GM19452 (cell line): Measurements from ENCODE around the gene MED16.
"Not testable (repeated sequence)": the region's sequence is repeated elsewhere in the genome, so short reads cannot be mapped to it uniquely, and the experiment has no call there.

Experiments used
- ATAC-seq: cut with Tn5 transposase; IDR thresholded peaks from one replicate; pipeline ENCODE4 v1.9.1; 2021; ENCODE audit not compliant: unreplicated experiment

Gene MED16

GRCh38 chr19:840519-841206, 52.3 kb downstream of the MED16 start, which contains the start of gene PRTN3:
PRTN3 (plus strand) TSS chr19:840999; CDS start chr19:841009, 10 bp downstream.
- no peak for ATAC-seq

DNA sequence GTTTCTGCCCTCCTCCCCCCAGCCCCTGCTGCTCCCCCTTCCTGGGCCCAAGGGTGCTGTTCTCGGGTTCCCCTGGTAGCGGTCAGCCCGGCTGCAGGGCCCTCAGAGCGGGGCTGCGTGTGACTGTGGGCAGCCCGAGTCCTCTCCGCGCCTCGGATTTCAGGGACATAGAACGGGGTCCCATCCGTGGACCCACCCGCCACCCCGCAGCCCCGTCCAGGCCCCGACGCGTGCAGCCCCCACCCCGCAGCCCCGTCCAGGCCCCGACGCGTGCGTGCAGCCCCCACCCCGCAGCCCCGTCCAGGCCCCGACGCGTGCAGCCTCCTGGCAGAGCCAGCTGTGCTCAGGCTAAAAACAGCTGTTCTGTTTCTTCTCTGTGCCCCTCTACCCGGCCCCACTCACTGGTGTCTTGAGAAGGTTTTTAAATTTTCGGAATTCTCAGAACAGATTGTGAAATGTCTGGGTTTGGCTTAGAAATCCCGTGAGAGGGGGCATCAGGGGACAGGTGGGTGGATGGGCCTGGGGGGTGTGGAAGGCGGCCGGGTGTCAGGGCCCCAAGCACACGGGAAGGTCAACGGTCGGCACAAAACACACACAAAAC, 57.7 kb downstream of the MED16 start:
- ATAC-seq = no peak

DNA sequence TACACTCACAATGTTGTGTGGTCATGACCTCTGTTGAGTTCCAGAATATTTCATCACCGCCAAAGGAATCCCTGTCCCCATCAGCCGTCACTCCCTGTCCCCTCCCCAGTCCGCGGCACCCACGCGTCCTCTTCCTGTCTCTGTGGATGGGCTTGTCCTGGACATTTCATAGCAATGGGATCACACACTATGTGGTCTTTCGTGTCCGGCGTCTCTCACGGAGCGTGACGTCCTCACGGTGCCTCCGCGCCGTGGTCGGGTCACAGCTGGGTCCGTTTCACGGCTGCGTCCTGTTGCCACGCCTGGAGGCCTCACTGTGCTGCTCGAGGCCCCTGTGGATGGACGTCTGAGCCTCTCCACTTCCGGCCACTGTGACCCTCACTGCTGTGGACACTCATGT, 58.8 kb downstream of the MED16 start:
- ATAC-seq = no peak

- ATAC-seq = no peak
Measured at GRCh38 chr19:831407-832369, 61.3 kb downstream of the MED16 start.

DNA sequence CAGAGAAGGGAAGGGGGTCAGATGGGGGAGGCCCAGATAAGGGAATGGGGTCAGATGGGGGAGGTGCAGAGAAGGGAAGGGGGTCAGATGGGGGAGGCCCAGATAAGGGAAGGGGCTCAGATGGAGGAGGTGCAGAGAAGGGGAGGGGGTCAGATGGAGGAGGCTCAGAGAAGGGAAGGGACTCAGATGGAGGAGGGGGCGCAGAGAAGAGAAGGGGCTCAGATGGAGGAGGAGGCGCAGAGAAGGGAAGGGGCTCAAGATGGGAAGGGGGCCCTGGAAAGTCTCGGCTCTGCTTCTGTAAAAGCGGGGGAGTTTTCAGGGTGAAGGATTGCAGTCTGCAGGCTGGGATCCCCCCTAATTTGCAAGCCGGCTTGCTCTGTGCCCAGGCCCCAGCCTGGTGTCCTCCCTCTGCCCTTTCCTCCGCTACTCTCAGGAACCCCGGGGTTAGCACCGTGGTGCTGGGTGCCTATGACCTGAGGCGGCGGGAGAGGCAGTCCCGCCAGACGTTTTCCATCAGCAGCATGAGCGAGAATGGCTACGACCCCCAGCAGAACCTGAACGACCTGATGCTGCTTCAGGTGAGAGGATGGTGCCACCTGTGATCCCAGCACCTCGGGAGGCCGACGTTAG, 63.7 kb downstream of the MED16 start:
- no peak for ATAC-seq

GRCh38 chr19:827710-828321, 65.2 kb downstream of the MED16 start, which contains the start of gene AZU1:
AZU1 (plus strand) TSS chr19:827837; CDS start chr19:827847, 10 bp downstream.
- ATAC-seq = no peak

GRCh38 chr19:827314-827709, 65.7 kb downstream of the MED16 start:
- ATAC-seq = no peak

GRCh38 chr19:825897-826644, 66.9 kb downstream of the MED16 start:
- ATAC-seq = no peak

DNA sequence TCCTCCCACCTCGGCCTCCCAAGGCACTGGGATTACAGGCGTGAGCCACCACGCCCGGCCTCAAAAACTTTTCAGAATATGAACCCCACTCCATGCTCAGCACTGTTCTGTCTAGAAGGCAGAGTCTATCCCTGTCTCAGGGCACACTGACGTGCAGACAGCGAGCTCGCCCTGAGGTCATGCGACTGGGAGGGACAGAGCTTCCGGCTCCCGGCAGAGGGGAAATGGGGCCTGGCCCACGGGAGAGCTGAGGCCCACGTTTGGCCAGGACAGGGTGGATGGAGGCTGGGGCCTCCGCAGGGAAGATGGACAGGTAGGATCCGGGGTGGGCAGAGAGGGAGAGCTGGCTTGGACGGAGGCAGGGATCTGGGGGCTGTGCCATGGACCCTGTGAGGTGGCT, 68.1 kb downstream of the MED16 start:
- ATAC-seq = no peak

- ATAC-seq = no peak
Measured at GRCh38 chr19:823565-824121, 69.3 kb downstream of the MED16 start.

- no peak for ATAC-seq
Measured at GRCh38 chr19:821825-822503, 71.0 kb downstream of the MED16 start, which contains the start of gene PLPPR3. PLPPR3 (minus strand) TSS chr19:821955; CDS start chr19:821559, 396 bp downstream.

GRCh38 chr19:821231-821824, 71.7 kb downstream of the MED16 start:
- ATAC-seq = no peak

DNA sequence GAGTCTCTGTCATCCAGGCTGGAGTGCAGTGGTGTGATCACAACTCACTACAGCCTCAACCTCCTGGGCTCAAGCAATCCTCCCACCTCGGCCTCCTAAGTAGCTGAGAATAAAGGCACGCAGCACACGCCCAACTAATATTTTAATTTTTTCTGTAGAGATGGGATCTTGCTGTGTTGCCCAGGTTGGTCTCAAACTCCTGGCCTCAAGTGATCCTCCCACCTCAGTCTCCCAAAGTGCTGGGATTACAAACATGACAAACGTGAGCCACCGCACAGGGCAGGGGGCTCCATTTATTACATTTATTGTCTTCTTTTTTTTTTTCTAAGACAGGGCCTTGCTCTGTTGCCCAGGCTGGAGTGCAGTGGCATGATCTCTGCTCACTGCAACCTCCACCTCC, 72.8 kb downstream of the MED16 start:
- not testable (repeated sequence) for ATAC-seq
